ENCODE data around the gene TRABD2B.

TRABD2B gene

GRCh38 chr1:47766832-47767740 lies 230.1 kb downstream of the TRABD2B start:
- DNase-seq, result no peak

GRCh38 chr1:47765742-47766485 lies 231.3 kb downstream of the TRABD2B start:
- no peak for DNase-seq

GRCh38 chr1:47765236-47765635 lies 231.9 kb downstream of the TRABD2B start:
- no peak for DNase-seq

GRCh38 chr1:47764461-47765046 lies 232.6 kb downstream of the TRABD2B start:
- DNase-seq, result no peak

- no peak for DNase-seq
These were observed 233.5 kb downstream of the TRABD2B start for GRCh38 chr1:47763591-47764171.

- no peak for DNase-seq
These were observed 235.2 kb downstream of the TRABD2B start for GRCh38 chr1:47761974-47762373.

- no peak for DNase-seq
These were observed 235.8 kb downstream of the TRABD2B start for GRCh38 chr1:47761201-47761930.

- no peak for DNase-seq
These were observed 237.1 kb downstream of the TRABD2B start for GRCh38 chr1:47759936-47760629.

- DNase-seq, result no peak
These were observed 237.8 kb downstream of the TRABD2B start for GRCh38 chr1:47759251-47759935.

- no peak for DNase-seq
These were observed 238.6 kb downstream of the TRABD2B start for GRCh38 chr1:47758341-47759250.

- no peak for DNase-seq
These were observed 239.8 kb downstream of the TRABD2B start for GRCh38 chr1:47757226-47757975.

- no peak for DNase-seq
These were observed 240.8 kb downstream of the TRABD2B start for GRCh38 chr1:47756411-47756810.

- no peak for DNase-seq
These were observed 241.2 kb downstream of the TRABD2B start for GRCh38 chr1:47756006-47756405.

- DNase-seq, result no peak
These were observed 241.8 kb downstream of the TRABD2B start for GRCh38 chr1:47755101-47755990.

- DNase-seq, result no peak
These were observed 243.0 kb downstream of the TRABD2B start for GRCh38 chr1:47754221-47754620.

- no peak for DNase-seq
These were observed 243.4 kb downstream of the TRABD2B start for GRCh38 chr1:47753808-47754207.

- no peak for DNase-seq
These were observed 244.6 kb downstream of the TRABD2B start for GRCh38 chr1:47752559-47752958.

- DNase-seq, result no peak
These were observed 245.2 kb downstream of the TRABD2B start for GRCh38 chr1:47751996-47752451.

All from NCI-H226 (cell line).